Thyroid gland (tissue), 4 donors: ENCODE data around the gene FOXP1. TPM values are rescaled to one million over a fixed set of nuclear protein-coding genes. Genes with fewer than 3 reads are reported as not detected.

Experiments
- DNase-seq, 2 donors: peaks; one replicate each; pipeline ENCODE4 v3.0.0-alpha.2; 2019
- H3K27ac ChIP-seq, 3 donors: fragments of 200-600 bp; sonication (generic); 1 replicate in 2 of 3; 2 replicates in 1 of 3; pipeline ENCODE4 v1.5.1; 2016 to 2019; ENCODE audit warnings: mild to moderate bottlenecking in 1 of 3, moderate library complexity in 1 of 3
- H3K27me3 ChIP-seq: fragments of 200-600 bp; sonication (generic); one replicate; pipeline ENCODE4 v1.5.1; 2019
- H3K36me3 ChIP-seq, 2 donors: fragments of 200-600 bp; sonication (generic); one replicate each; pipeline ENCODE4 v1.5.1; 2016 to 2019
- H3K4me1 ChIP-seq, 2 donors: fragments of 200-600 bp; sonication (generic); one replicate each; pipeline ENCODE4 v1.5.1; 2017 to 2019
- H3K4me3 ChIP-seq, 3 donors: fragments of 200-600 bp; sonication (generic); replicated peaks in 1 of 3; 1 replicate in 2 of 3; 2 replicates in 1 of 3; pipeline ENCODE4 v1.5.1; 2016; ENCODE audit warnings: mild to moderate bottlenecking in 1 of 3
- H3K9me3 ChIP-seq: fragments of 200-600 bp; sonication (generic); one replicate; pipeline ENCODE4 v1.5.1; 2017
- POLR2A ChIP-seq, 2 donors: fragments of 450-650 bp; IDR thresholded peaks; one replicate each; pipeline ENCODE4 v1.6.1; 2017; ENCODE audit warnings: antibody characterized with exemption in 2 of 2, mild to moderate bottlenecking in 2 of 2, moderate library complexity in 1 of 2
- WGBS, 2 donors: methylation state at CpG; one replicate each; pipeline ENCODE4 v1.1.5; 2017; 5-methylcytosine and 5-hydroxymethylcytosine counted together
- intact Hi-C: fragments of 100-400 bp; cut with DNase I; formaldehyde crosslinking; loops from one replicate; pipeline ENCODE4 v1.15.1; 2023
- total RNA-seq, 4 donors: library from RNA; depleted of rRNA; stranded (reverse); fragments of >200 nt; gene quantifications; one replicate each; pipeline ENCODE4 v1.2.3, GENCODE V29; 2016
- TF ChIP-seq, protein P1 (sequence below), 6 experiments: fragments of 200-600 bp in 3 of 6; fragments of 450-650 bp in 3 of 6; sonication (generic) in 3 of 6; IDR thresholded peaks; one replicate each; pipeline ENCODE4 v1.5.1; 2016 to 2019; ENCODE audit warnings: antibody characterized with exemption in 6 of 6, mild to moderate bottlenecking in 2 of 6, inconsistent platforms in 1 of 6, moderate library complexity in 1 of 6

Gene FOXP1
- total RNA-seq, 4 donors from 2014 or later = 111 to 187 (median 141) TPM

GRCh38 chr3:70999730-71000129 is 583.8 kb downstream of the FOXP1 start:
- no peaks in the 10 kb centered on the region for H3K27me3 ChIP-seq
- no peaks in the 10 kb centered on the region for H3K9me3 ChIP-seq
- H3K4me3 ChIP-seq = no peak overlapping the region
- H3K27ac ChIP-seq = no peak overlapping the region
- no peaks in the 10 kb centered on the region for H3K36me3 ChIP-seq
- 58 to 66% methylated on average over 4 of the region's 4 CpGs for WGBS, 2 donors
- H3K4me1 ChIP-seq = peaks cover 7 to 13% of the 10 kb centered on the region in 2 donors
- no peak for TF ChIP-seq POLR2A (IDR thresholded peaks at IDR 0.05)
- TF ChIP-seq, protein P1, sequence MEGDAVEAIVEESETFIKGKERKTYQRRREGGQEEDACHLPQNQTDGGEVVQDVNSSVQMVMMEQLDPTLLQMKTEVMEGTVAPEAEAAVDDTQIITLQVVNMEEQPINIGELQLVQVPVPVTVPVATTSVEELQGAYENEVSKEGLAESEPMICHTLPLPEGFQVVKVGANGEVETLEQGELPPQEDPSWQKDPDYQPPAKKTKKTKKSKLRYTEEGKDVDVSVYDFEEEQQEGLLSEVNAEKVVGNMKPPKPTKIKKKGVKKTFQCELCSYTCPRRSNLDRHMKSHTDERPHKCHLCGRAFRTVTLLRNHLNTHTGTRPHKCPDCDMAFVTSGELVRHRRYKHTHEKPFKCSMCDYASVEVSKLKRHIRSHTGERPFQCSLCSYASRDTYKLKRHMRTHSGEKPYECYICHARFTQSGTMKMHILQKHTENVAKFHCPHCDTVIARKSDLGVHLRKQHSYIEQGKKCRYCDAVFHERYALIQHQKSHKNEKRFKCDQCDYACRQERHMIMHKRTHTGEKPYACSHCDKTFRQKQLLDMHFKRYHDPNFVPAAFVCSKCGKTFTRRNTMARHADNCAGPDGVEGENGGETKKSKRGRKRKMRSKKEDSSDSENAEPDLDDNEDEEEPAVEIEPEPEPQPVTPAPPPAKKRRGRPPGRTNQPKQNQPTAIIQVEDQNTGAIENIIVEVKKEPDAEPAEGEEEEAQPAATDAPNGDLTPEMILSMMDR (IDR thresholded peaks at IDR 0.05) = no peak
- no peak for DNase-seq
- intact Hi-C loops = no loop called here

- intact Hi-C loops = no loop called here
- Histone ChIP-seq H3K4me1 (peaks cover 0 to 6% of the 10 kb centered on the region in 2 donors), H3K27me3 (no peaks in the 10 kb centered on the region), H3K9me3 (no peaks in the 10 kb centered on the region), H3K4me3 (no peak overlapping the region), H3K27ac (no peak overlapping the region), H3K36me3 (no peaks in the 10 kb centered on the region)
- DNase-seq = no peak
- WGBS, 2 donors = 96 to 99% methylated on average over 7 of the region's 7 CpGs
- TF ChIP-seq, protein P1 (IDR thresholded peaks at IDR 0.05) = no peak
- no peak for TF ChIP-seq POLR2A (IDR thresholded peaks at IDR 0.05)
These were observed 587.4 kb downstream of the FOXP1 start for GRCh38 chr3:70996082-70996481.

DNA sequence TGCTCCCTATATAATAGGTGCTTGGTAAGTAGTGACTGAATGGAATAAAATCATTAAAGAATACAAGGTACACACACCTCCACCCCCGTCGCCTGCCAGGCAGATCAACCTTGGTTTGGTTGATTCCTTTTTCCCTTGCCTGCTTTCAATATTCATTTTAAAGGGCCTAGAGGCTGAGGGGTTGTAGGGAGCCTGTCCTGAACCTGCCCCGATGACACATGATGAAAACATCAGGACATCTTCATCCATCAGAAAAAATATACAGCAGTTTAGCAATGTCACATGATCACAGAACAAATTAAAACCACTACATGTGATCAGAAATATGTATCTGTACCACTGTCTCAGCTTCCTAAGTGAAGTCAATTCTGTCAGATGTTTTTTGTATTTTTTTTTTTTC is 588.9 kb downstream of the FOXP1 start:
- Histone ChIP-seq H3K4me1 (peaks cover 0 to 6% of the 10 kb centered on the region in 2 donors), H3K4me3 (no peak overlapping the region), H3K27ac (no peak overlapping the region)

DNA sequence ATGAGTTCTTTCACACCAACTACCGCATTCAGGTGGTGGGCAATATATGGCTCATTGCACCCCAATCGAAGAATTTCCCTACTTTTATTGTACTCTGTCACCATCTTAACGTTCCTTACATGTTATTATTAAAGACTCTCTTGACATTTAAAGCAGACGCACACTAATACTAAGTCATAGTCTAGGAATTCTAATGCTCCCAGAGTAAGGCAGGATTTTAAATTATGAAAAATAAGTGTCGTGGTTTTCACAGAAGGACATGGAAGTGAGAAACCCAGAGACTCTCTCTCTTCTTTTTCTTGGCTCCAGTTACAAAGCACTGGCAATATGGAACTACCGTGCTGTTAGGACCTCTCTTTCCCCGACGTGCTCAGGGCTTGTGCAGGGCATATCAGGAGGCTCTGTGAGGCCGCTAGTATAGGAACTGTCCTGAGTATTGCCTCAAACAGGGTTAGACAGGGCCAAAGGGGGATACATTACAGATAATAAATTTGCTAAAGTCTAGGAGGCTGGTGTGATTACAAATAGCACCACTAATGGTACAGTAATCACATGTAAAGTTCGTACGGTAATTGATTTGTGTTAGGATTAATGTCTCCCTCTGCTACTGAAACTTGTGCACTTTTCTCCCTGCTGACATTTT is 590.8 kb downstream of the FOXP1 start:
- Histone ChIP-seq H3K4me1 (peaks cover 0 to 12% of the 10 kb centered on the region in 2 donors), H3K36me3 (peaks cover 0 to 2% of the 10 kb centered on the region in 2 donors), H3K27ac (no peak overlapping the region), H3K27me3 (no peaks in the 10 kb centered on the region), H3K4me3 (no peak overlapping the region), H3K9me3 (no peaks in the 10 kb centered on the region)
- no peak for DNase-seq
- TF ChIP-seq POLR2A (IDR thresholded peaks at IDR 0.05) = no peak
- TF ChIP-seq, protein P1 (IDR thresholded peaks at IDR 0.05) = no peak
- intact Hi-C loops = no loop called here
- WGBS, 2 donors = 85 to 86% methylated on average over 11 of the region's 11 CpGs

More for the DNA sequence above, 588.9 kb downstream of the FOXP1 start:
- DNase-seq = no peak
- Histone ChIP-seq H3K9me3 (no peaks in the 10 kb centered on the region), H3K27me3 (no peaks in the 10 kb centered on the region), H3K36me3 (no peaks in the 10 kb centered on the region)
- intact Hi-C loops = no loop called here
- WGBS, 2 donors = 94 to 98% methylated on average over 3 of the region's 3 CpGs
- TF ChIP-seq, protein P1 (IDR thresholded peaks at IDR 0.05) = no peak
- TF ChIP-seq POLR2A (IDR thresholded peaks at IDR 0.05) = no peak

DNA sequence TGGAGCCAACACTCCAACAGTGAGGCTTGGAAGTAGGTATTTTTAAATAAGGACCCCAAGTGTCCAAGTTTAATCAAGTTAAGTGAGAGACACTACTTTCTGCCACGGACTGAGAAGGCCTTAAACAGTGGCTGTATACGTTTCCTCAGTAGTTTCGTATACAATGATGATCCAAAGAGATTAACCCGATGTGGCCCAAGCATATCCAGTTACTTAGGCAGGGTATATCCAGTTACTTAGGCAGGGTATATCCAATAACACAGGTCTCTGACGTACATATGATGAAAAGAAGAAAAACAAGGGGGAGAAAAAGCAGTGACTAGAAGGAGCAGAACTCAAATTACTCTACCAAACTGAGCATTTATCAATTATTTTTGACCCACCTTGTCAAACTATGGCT is 591.4 kb downstream of the FOXP1 start:
- Histone ChIP-seq H3K4me3 (no peak overlapping the region), H3K4me1 (peaks cover 0 to 12% of the 10 kb centered on the region in 2 donors), H3K27me3 (no peaks in the 10 kb centered on the region), H3K9me3 (no peaks in the 10 kb centered on the region), H3K36me3 (peaks cover 0 to 8% of the 10 kb centered on the region in 2 donors), H3K27ac (no peak overlapping the region)
- DNase-seq = no peak
- 90 to 93% methylated on average over 5 of the region's 5 CpGs for WGBS, 2 donors
- TF ChIP-seq, protein P1 (IDR thresholded peaks at IDR 0.05) = no peak
- no peak for TF ChIP-seq POLR2A (IDR thresholded peaks at IDR 0.05)
- intact Hi-C loops = no loop called here
